ENCODE measurements around the gene TRIM3.

Gene TRIM3

GRCh38 chr11:6401464-6401863, 72.3 kb downstream of the TRIM3 start:
- DNase-seq (ENCODE audit: low read depth), result no peak

- no peak for DNase-seq (ENCODE audit: low read depth)
Measured at GRCh38 chr11:6400431-6401345, 73.1 kb downstream of the TRIM3 start.

Data from activated T-cell treated with anti-CD3 and anti-CD28 coated beads for 48 hours (primary cell).